Mesendoderm (in vitro differentiated cells): ENCODE results near the gene THSD4.
A peak's percentile ranks its signal among the peaks of the same experiment; 100 is the strongest.

Source experiments
- DNase-seq: peaks from one replicate; pipeline ENCODE4 v3.0.0; 2013
- H2AK5ac ChIP-seq: 2 replicates; pipeline ENCODE4 v1.6.1; 2013; ENCODE audit warnings: low read length, inconsistent platforms
- H2BK120ac ChIP-seq: 2 replicates; pipeline ENCODE4 v1.6.1; 2013; ENCODE audit warnings: low read depth, mild to moderate bottlenecking, low read length, moderate library complexity, mixed read lengths
- H2BK15ac ChIP-seq: replicated peaks from 2 replicates; pipeline ENCODE4 v1.6.1; 2013; ENCODE audit warnings: low read depth, mild to moderate bottlenecking, moderate library complexity
- H2BK5ac ChIP-seq: 2 replicates; pipeline ENCODE4 v1.6.1; 2013; ENCODE audit warnings: low read length, inconsistent platforms
- H3K18ac ChIP-seq: 2 replicates; pipeline ENCODE4 v1.6.1; 2013; ENCODE audit warnings: mild to moderate bottlenecking, low read length, mixed read lengths
- H3K23ac ChIP-seq: one replicate; pipeline ENCODE4 v1.6.1; 2013; ENCODE audit warnings: low read length
- H3K27ac ChIP-seq: 2 replicates; pipeline ENCODE4 v1.5.1; 2013; ENCODE audit warnings: low read depth, mild to moderate bottlenecking, inconsistent platforms, low read length, moderate library complexity
- H3K27me3 ChIP-seq: 2 replicates; pipeline ENCODE4 v1.6.1; 2013; ENCODE audit warnings: low read length, control low read depth, mild to moderate bottlenecking, inconsistent platforms; ENCODE audit not compliant: insufficient read depth, poor library complexity
- H3K36me3 ChIP-seq: 2 replicates; pipeline ENCODE4 v1.6.1; 2013; ENCODE audit warnings: low read length, inconsistent platforms; ENCODE audit not compliant: control insufficient read depth, insufficient read depth
- H3K4ac ChIP-seq: one replicate; pipeline ENCODE4 v1.6.1; 2013; ENCODE audit warnings: low read depth, mild to moderate bottlenecking, low read length, moderate library complexity
- H3K4me1 ChIP-seq: 2 replicates; pipeline ENCODE4 v1.6.1; 2013; ENCODE audit warnings: low read depth, low read length, inconsistent platforms; ENCODE audit not compliant: control insufficient read depth
- H3K4me2 ChIP-seq: 2 replicates; pipeline ENCODE4 v1.6.1; 2013; ENCODE audit warnings: low read length
- H3K4me3 ChIP-seq: 2 replicates; pipeline ENCODE4 v1.5.1; 2013; ENCODE audit warnings: mild to moderate bottlenecking, low read length
- H3K56ac ChIP-seq: one replicate; pipeline ENCODE4 v1.6.1; 2013; ENCODE audit warnings: low read length
- H3K79me1 ChIP-seq: 2 replicates; pipeline ENCODE4 v1.6.1; 2013; ENCODE audit warnings: low read length, inconsistent platforms
- H3K79me2 ChIP-seq: 2 replicates; pipeline ENCODE4 v1.6.1; 2013; ENCODE audit warnings: mild to moderate bottlenecking, low read length; ENCODE audit not compliant: control insufficient read depth, insufficient read depth
- H3K9ac ChIP-seq: 2 replicates; pipeline ENCODE4 v1.6.1; 2013; ENCODE audit warnings: low read length, inconsistent platforms
- H4K5ac ChIP-seq: one replicate; pipeline ENCODE4 v1.6.1; 2013; ENCODE audit warnings: low read length
- H4K8ac ChIP-seq: one replicate; pipeline ENCODE4 v1.6.1; 2013; ENCODE audit warnings: low read depth, mild to moderate bottlenecking, control low read depth, low read length, moderate library complexity
- WGBS: extraction: QIAGEN DNeasy Blood & Tissue Kit; methylation state at CpG from one replicate; pipeline ENCODE4 v1.1.7; 2013; ENCODE audit warnings: low lambda C conversion rate, missing lambda C conversion rate; ENCODE audit not compliant: insufficient coverage; ENCODE audit errors: extremely low coverage; 5-methylcytosine and 5-hydroxymethylcytosine counted together

THSD4 gene

GRCh38 chr15:71091601-71092000, 23.7 kb upstream of the THSD4 start:
- no peaks in the 10 kb centered on the region for H3K4me1 ChIP-seq
- no peak overlapping the region for H3K56ac ChIP-seq
- no peak overlapping the region for H3K4me3 ChIP-seq
- no peak overlapping the region for H4K5ac ChIP-seq
- no peak overlapping the region for H3K4ac ChIP-seq
- no peak overlapping the region for H3K18ac ChIP-seq
- H2BK120ac ChIP-seq: no peak overlapping the region
- H3K79me1 ChIP-seq: no peaks in the 10 kb centered on the region
- H2AK5ac ChIP-seq: no peak overlapping the region
- no peak for DNase-seq
- H3K9ac ChIP-seq: no peak overlapping the region
- no CpG with 5 or more reads among the region's 1 CpG for WGBS
- no peak overlapping the region for H4K8ac ChIP-seq
- no peaks in the 10 kb centered on the region for H3K27me3 ChIP-seq
- no peak overlapping the region for H3K27ac ChIP-seq
- H3K4me2 ChIP-seq: no peak overlapping the region
- no peak overlapping the region for H2BK15ac ChIP-seq
- no peaks in the 10 kb centered on the region for H3K79me2 ChIP-seq
- no peak overlapping the region for H3K23ac ChIP-seq
- H2BK5ac ChIP-seq: no peak overlapping the region
- no peaks in the 10 kb centered on the region for H3K36me3 ChIP-seq

DNA sequence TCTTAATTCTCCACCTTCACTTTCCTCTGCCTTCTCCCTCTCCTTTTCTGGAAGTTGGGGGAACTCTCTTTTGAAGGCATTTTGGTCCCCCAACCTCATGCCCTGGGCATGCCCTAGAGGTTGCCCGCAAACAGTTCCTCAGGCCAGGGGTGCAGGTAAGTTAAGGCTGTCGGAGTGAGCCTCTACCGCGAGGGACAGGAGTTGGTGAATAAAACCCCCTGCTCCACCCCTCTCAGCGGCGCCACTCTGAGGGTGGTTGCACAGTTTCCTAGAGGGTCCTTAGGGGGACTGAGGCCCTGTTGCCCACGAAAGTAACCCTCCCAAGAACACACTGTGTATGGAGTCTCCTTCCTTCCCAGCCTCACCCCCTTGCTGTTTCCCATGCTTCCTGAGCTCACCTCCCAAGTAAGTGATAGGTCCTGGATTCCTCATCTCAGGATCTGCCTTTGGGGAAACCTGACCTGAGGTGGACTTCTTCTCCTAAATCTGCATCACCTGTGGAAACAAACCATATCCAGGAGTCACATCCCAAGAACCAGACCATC, 23.1 kb upstream of the THSD4 start:
- Histone ChIP-seq H4K8ac (no peak overlapping the region), H3K18ac (no peak overlapping the region)

GRCh38 chr15:71093054-71094024, 21.9 kb upstream of the THSD4 start:
- no peak overlapping the region for H2BK15ac ChIP-seq
- H3K4me2 ChIP-seq: no peak overlapping the region
- H3K27ac ChIP-seq: no peak overlapping the region
- H3K4ac ChIP-seq: no peak overlapping the region
- no peak overlapping the region for H4K5ac ChIP-seq
- H3K4me1 ChIP-seq: no peaks in the 10 kb centered on the region
- no peak overlapping the region for H4K8ac ChIP-seq
- no peak overlapping the region for H2AK5ac ChIP-seq
- no CpG with 5 or more reads among the region's 11 CpGs for WGBS
- H3K36me3 ChIP-seq: no peaks in the 10 kb centered on the region
- no peak overlapping the region for H3K4me3 ChIP-seq
- no peaks in the 10 kb centered on the region for H3K27me3 ChIP-seq
- no peak overlapping the region for H3K18ac ChIP-seq
- H2BK5ac ChIP-seq: no peak overlapping the region
- H3K79me1 ChIP-seq: no peaks in the 10 kb centered on the region
- no peak overlapping the region for H3K56ac ChIP-seq
- no peak for DNase-seq
- no peak overlapping the region for H3K9ac ChIP-seq
- no peaks in the 10 kb centered on the region for H3K79me2 ChIP-seq
- no peak overlapping the region for H3K23ac ChIP-seq
- H2BK120ac ChIP-seq: no peak overlapping the region

More for the DNA sequence above, 23.1 kb upstream of the THSD4 start:
- no peaks in the 10 kb centered on the region for H3K4me1 ChIP-seq
- H3K56ac ChIP-seq: no peak overlapping the region
- H3K9ac ChIP-seq: no peak overlapping the region
- H3K79me1 ChIP-seq: no peaks in the 10 kb centered on the region
- no peak overlapping the region for H2BK15ac ChIP-seq
- H4K5ac ChIP-seq: no peak overlapping the region
- no peak overlapping the region for H3K4me3 ChIP-seq
- no CpG with 5 or more reads among the region's 7 CpGs for whole genome bisulfite sequencing
- no peaks in the 10 kb centered on the region for H3K27me3 ChIP-seq
- no peak overlapping the region for H2BK120ac ChIP-seq
- H2BK5ac ChIP-seq: no peak overlapping the region
- no peak for DNase-seq
- no peak overlapping the region for H3K4ac ChIP-seq
- no peaks in the 10 kb centered on the region for H3K79me2 ChIP-seq
- H2AK5ac ChIP-seq: no peak overlapping the region
- no peak overlapping the region for H3K27ac ChIP-seq
- no peaks in the 10 kb centered on the region for H3K36me3 ChIP-seq
- H3K4me2 ChIP-seq: no peak overlapping the region
- no peak overlapping the region for H3K23ac ChIP-seq

GRCh38 chr15:71094137-71094536, 21.1 kb upstream of the THSD4 start:
- no peak overlapping the region for H3K18ac ChIP-seq
- H4K8ac ChIP-seq: no peak overlapping the region
- H3K27me3 ChIP-seq: no peaks in the 10 kb centered on the region
- H3K4ac ChIP-seq: no peak overlapping the region
- no peaks in the 10 kb centered on the region for H3K36me3 ChIP-seq
- H3K23ac ChIP-seq: no peak overlapping the region
- H3K79me1 ChIP-seq: no peaks in the 10 kb centered on the region
- no peak overlapping the region for H3K4me2 ChIP-seq
- H3K27ac ChIP-seq: no peak overlapping the region
- H2BK120ac ChIP-seq: no peak overlapping the region
- no peak overlapping the region for H4K5ac ChIP-seq
- no peak overlapping the region for H3K56ac ChIP-seq
- no peak overlapping the region for H3K9ac ChIP-seq
- H2BK5ac ChIP-seq: no peak overlapping the region
- DNase-seq: no peak
- H2BK15ac ChIP-seq: no peak overlapping the region
- H3K79me2 ChIP-seq: no peaks in the 10 kb centered on the region
- WGBS: no CpG with 5 or more reads among the region's 2 CpGs
- H2AK5ac ChIP-seq: no peak overlapping the region
- H3K4me3 ChIP-seq: no peak overlapping the region
- H3K4me1 ChIP-seq: no peaks in the 10 kb centered on the region

DNA sequence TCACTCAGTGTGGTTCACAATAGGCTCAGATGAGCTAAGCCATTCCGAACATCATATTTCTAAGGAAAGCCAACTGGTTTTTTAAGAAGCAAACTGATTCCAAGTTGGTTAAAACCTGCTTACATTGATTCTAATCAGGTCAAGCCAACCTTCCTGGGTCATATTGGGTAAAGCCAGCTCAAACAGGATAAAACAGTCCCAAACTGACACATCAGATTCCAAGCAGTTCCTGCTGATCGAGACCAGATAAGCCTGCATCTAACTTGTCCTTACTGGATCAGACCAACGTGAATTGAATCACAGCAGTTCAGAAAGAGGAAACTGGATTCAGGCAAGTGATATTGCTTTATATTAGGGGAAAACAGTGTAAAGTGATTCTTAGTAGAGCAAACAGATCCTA, 18.6 kb upstream of the THSD4 start:
- Histone ChIP-seq H2BK120ac (no peak overlapping the region), H3K23ac (no peak overlapping the region), H3K4ac (no peak overlapping the region), H3K79me1 (no peaks in the 10 kb centered on the region), H4K5ac (no peak overlapping the region), H3K4me1 (no peaks in the 10 kb centered on the region), H3K27me3 (no peaks in the 10 kb centered on the region), H3K36me3 (no peaks in the 10 kb centered on the region), H2AK5ac (no peak overlapping the region), H2BK15ac (no peak overlapping the region), H3K4me3 (no peak overlapping the region), H3K4me2 (no peak overlapping the region), H3K18ac (no peak overlapping the region), H3K79me2 (no peaks in the 10 kb centered on the region), H3K56ac (no peak overlapping the region), H3K27ac (no peak overlapping the region), H4K8ac (no peak overlapping the region), H3K9ac (no peak overlapping the region), H2BK5ac (no peak overlapping the region)
- peak; percentile 56 for DNase-seq
- WGBS: no CpG with 5 or more reads among the region's 3 CpGs
